HEK293T (cell line): ENCODE data around the gene ECSCR.

Source experiments
- CTCF ChIA-PET: fragments of 350-600 bp; formaldehyde crosslinking; extraction: SDS; loops from one replicate; lab custom pipeline; 2021; ENCODE audit warnings: antibody characterized with exemption, inconsistent platforms; lab: Yijun Ruan, JAX
- POLR2A ChIA-PET: fragments of 350-600 bp; formaldehyde crosslinking; extraction: SDS; loops from one replicate; lab custom pipeline; 2020; ENCODE audit warnings: antibody characterized with exemption, inconsistent platforms; lab: Yijun Ruan, JAX
- DNase-seq: peaks from one replicate; pipeline ENCODE4 v3.0.0; 2012; ENCODE audit warnings: mixed read lengths; ENCODE audit errors: extremely low spot score
- ARNT ChIP-seq: fragments of 450-650 bp; IDR thresholded peaks from 2 replicates; pipeline ENCODE4 v1.6.1; 2017; ENCODE audit warnings: mild to moderate bottlenecking
- BHLHE40 ChIP-seq: fragments of 450-650 bp; IDR thresholded peaks from 2 replicates; pipeline ENCODE4 v1.6.1; 2016; ENCODE audit warnings: mild to moderate bottlenecking, moderate library complexity, borderline replicate concordance
- CTBP1 ChIP-seq: fragments of 450-650 bp; IDR thresholded peaks from 2 replicates; pipeline ENCODE4 v1.6.1; 2016; ENCODE audit warnings: borderline replicate concordance
- ELF4 ChIP-seq: fragments of 450-650 bp; IDR thresholded peaks from 2 replicates; pipeline ENCODE4 v1.6.1; 2017; ENCODE audit warnings: antibody characterized with exemption
- FOXA1 ChIP-seq: fragments of 450-650 bp; IDR thresholded peaks from 2 replicates; pipeline ENCODE4 v1.6.1; 2016; ENCODE audit warnings: mild to moderate bottlenecking
- FOXK2 ChIP-seq: fragments of 450-650 bp; IDR thresholded peaks from 2 replicates; pipeline ENCODE4 v1.6.1; 2016; ENCODE audit warnings: mild to moderate bottlenecking
- FOXM1 ChIP-seq: fragments of 450-650 bp; IDR thresholded peaks from 2 replicates; pipeline ENCODE4 v1.6.1; 2017; ENCODE audit warnings: mild to moderate bottlenecking, borderline replicate concordance
- HDGF ChIP-seq: fragments of 450-650 bp; IDR thresholded peaks from 2 replicates; pipeline ENCODE4 v1.6.1; 2017; ENCODE audit warnings: antibody characterized with exemption, borderline replicate concordance
- L3MBTL2 ChIP-seq: fragments of 450-650 bp; conservative IDR thresholded peaks from 2 replicates; pipeline ENCODE4 v1.6.1; 2016; ENCODE audit warnings: mild to moderate bottlenecking
- LEF1 ChIP-seq: fragments of 450-650 bp; IDR thresholded peaks from 2 replicates; pipeline ENCODE4 v1.6.1; 2017; ENCODE audit warnings: mild to moderate bottlenecking, borderline replicate concordance
- NFRKB ChIP-seq: fragments of 450-650 bp; IDR thresholded peaks from 2 replicates; pipeline ENCODE4 v1.6.1; 2016; ENCODE audit warnings: mild to moderate bottlenecking, moderate library complexity
- PKNOX1 ChIP-seq: fragments of 450-650 bp; IDR thresholded peaks from 2 replicates; pipeline ENCODE4 v1.6.1; 2016
- SP1 ChIP-seq: fragments of 450-650 bp; IDR thresholded peaks from 2 replicates; pipeline ENCODE4 v1.6.1; 2017
- SUZ12 ChIP-seq: fragments of 450-650 bp; IDR thresholded peaks from 2 replicates; pipeline ENCODE4 v1.6.1; 2016; ENCODE audit warnings: mild to moderate bottlenecking
- TARDBP ChIP-seq: fragments of 450-650 bp; IDR thresholded peaks from 2 replicates; pipeline ENCODE4 v1.6.1; 2016
- ZNF384 ChIP-seq: fragments of 450-650 bp; IDR thresholded peaks from 2 replicates; pipeline ENCODE4 v1.6.1; 2016

The ECSCR gene

GRCh38 chr5:139457241-139457640, 5.3 kb downstream of the ECSCR start:
- no peak for DNase-seq
- ChIA-PET POLR2A (interaction anchor here (4.4 kb wide), 1 partner anchor 18 kb away, joined by 20 read pairs; the partner anchor contains the start of gene DNAJC18), CTCF (interaction anchor here (1.4 kb wide), 1 partner anchor 12 kb away, joined by 3 read pairs; no protein-coding TSS in a partner anchor)
- TF ChIP-seq SUZ12 = no peak
- no peak for TF ChIP-seq HDGF
- no peak for TF ChIP-seq ZNF384
- TF ChIP-seq SP1 = no peak
- TF ChIP-seq FOXK2 = no peak
- no peak for TF ChIP-seq BHLHE40
- no peak for TF ChIP-seq TARDBP
- no peak for TF ChIP-seq ELF4
- no peak for TF ChIP-seq CTBP1
- TF ChIP-seq NFRKB = no peak
- TF ChIP-seq L3MBTL2 = no peak
- TF ChIP-seq FOXA1 = no peak

GRCh38 chr5:139456776-139457175, 5.8 kb downstream of the ECSCR start:
- ChIA-PET POLR2A (interaction anchor here (4.4 kb wide), 1 partner anchor 18 kb away, joined by 20 read pairs; the partner anchor contains the start of gene DNAJC18), CTCF (interaction anchor here (1.4 kb wide), 1 partner anchor 11 kb away, joined by 3 read pairs; no protein-coding TSS in a partner anchor)
- TF ChIP-seq ELF4 = no peak
- no peak for TF ChIP-seq SP1
- TF ChIP-seq PKNOX1 = no peak
- no peak for TF ChIP-seq TARDBP
- no peak for TF ChIP-seq FOXM1
- no peak for TF ChIP-seq FOXA1
- no peak for TF ChIP-seq L3MBTL2
- TF ChIP-seq FOXK2 = no peak
- TF ChIP-seq CTBP1 = no peak
- TF ChIP-seq ZNF384 = no peak
- TF ChIP-seq BHLHE40 = no peak
- no peak for DNase-seq

- TF ChIP-seq SP1 = no peak
- TF ChIP-seq NFRKB = no peak
- no peak for TF ChIP-seq LEF1
- no peak for TF ChIP-seq L3MBTL2
- no peak for TF ChIP-seq BHLHE40
- TF ChIP-seq FOXM1 = no peak
- no peak for TF ChIP-seq HDGF
- TF ChIP-seq SUZ12 = no peak
- TF ChIP-seq TARDBP = no peak
- no peak for TF ChIP-seq ARNT
- TF ChIP-seq PKNOX1 = no peak
- no peak for TF ChIP-seq CTBP1
- no peak for TF ChIP-seq ZNF384
- no peak for TF ChIP-seq ELF4
- no peak for TF ChIP-seq FOXK2
- TF ChIP-seq FOXA1 = no peak
- no peak for DNase-seq
- ChIA-PET CTCF (no interaction called here), POLR2A (interaction anchor here (4.4 kb wide), 1 partner anchor 16 kb away, joined by 20 read pairs; the partner anchor contains the start of gene DNAJC18)
These were observed 7.8 kb downstream of the ECSCR start for GRCh38 chr5:139454568-139455290.

GRCh38 chr5:139453683-139454567, 8.6 kb downstream of the ECSCR start:
- CTCF ChIA-PET = no interaction called here

GRCh38 chr5:139451878-139452660, 10.5 kb downstream of the ECSCR start:
- TF ChIP-seq HDGF (no peak), TARDBP (no peak), ARNT (no peak), PKNOX1 (no peak), BHLHE40 (no peak), NFRKB (no peak), LEF1 (no peak)
- ChIA-PET CTCF (no interaction called here), POLR2A (no interaction called here)
- no peak for DNase-seq

More at GRCh38 chr5:139453683-139454567, 8.6 kb downstream of the ECSCR start:
- POLR2A ChIA-PET = interaction anchor here (4.4 kb wide), 1 partner anchor 15 kb away, joined by 20 read pairs; the partner anchor contains the start of gene DNAJC18
- DNase-seq = no peak
- TF ChIP-seq TARDBP = no peak; the same call in 1 of the 2 replicates
